GM12878 (cell line): ENCODE data around the gene KAZN.

Source experiments
- MYC ChIP-seq: IDR thresholded peaks from 2 replicates; pipeline ENCODE4 v1.6.1; 2011; ENCODE audit warnings: mild to moderate bottlenecking, low read length, moderate library complexity, inconsistent platforms; ENCODE audit not compliant: insufficient read depth, insufficient replicate concordance, insufficient read length, severe bottlenecking
- SREBF2 ChIP-seq: IDR thresholded peaks from 2 replicates; pipeline ENCODE4 v1.6.1; 2012; ENCODE audit warnings: mild to moderate bottlenecking, low read length

GRCh38 chr1:14778541-14778897 lies 180.0 kb downstream of the KAZN start:
- no peak for TF ChIP-seq SREBF2
- no peak for TF ChIP-seq MYC
